Measurements from ENCODE around the gene DDX42. TPM values are rescaled to one million over a fixed set of nuclear protein-coding genes. Genes with fewer than 3 reads are reported as not detected.

DDX42 gene
- total and polyA plus RNA-seq, 2 experiments from 2014 or later: 57.8 to 101 TPM

DNA sequence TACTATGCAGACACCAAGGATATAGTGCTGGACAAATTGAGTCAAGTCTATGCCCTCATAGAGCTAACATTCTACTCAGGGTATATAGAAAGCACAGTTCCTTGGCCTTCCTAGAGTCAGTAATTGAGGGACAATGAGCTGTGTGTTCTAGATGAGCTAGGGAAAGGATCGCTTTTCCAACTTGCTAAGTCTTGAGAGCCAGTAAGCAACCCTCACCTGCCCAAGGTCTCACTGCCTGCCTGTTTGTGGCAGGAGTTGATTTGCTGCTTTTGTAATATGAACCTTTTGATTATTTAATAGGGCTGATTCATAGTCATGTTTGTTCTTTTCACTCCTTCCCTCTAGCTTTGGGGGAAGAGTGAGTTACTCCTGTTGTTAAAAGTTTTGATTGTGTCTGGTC lies 6.5 kb downstream of the DDX42 start (continued):
- TF ChIP-seq CTCF (conservative IDR thresholded peaks at IDR 0.05; ENCODE audit: low read depth in 2 of 2) (no peak), REST (IDR thresholded peaks at IDR 0.05; ENCODE audit: unreplicated experiment) (no peak), EZH2phosphoT487 (IDR thresholded peaks at IDR 0.05; ENCODE audit: unreplicated experiment) (no peak)
- TF ChIP-seq, protein P1, sequence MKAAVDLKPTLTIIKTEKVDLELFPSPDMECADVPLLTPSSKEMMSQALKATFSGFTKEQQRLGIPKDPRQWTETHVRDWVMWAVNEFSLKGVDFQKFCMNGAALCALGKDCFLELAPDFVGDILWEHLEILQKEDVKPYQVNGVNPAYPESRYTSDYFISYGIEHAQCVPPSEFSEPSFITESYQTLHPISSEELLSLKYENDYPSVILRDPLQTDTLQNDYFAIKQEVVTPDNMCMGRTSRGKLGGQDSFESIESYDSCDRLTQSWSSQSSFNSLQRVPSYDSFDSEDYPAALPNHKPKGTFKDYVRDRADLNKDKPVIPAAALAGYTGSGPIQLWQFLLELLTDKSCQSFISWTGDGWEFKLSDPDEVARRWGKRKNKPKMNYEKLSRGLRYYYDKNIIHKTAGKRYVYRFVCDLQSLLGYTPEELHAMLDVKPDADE (IDR thresholded peaks at IDR 0.05): no peak

DNA sequence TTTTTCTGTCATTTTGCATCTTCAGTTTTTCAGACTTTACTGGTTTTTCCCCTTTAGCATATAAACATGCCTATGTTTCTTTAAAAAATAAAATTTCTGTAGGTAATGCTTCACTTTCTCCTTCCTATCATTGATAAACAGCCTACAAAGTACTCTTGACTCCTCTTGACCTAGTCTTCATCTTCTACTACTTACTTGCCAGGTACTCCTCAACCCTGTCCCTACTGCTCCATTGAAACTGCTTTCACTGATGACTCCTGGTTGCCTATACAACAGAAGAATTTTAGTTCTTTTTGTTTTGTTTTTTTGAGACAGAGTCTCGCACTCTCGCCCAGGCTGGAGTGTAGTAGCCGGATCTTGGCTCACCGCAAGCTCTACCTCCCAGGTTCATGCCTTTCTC lies 7.0 kb downstream of the DDX42 start:
- H3K36me3 ChIP-seq (ENCODE audit: insufficient read depth): peaks cover 20% of the 10 kb centered on the region
- H3K27me3 Mint-ChIP-seq (ENCODE audit: insufficient read depth, low read depth, poor library complexity): no peaks in the 10 kb centered on the region
- no peak overlapping the region for H3K4me2 ChIP-seq
- H4K20me1 ChIP-seq (replicated peaks; ENCODE audit: insufficient read depth): peaks cover 90% of the 10 kb centered on the region
- no peaks in the 10 kb centered on the region; the same call in 2 of the 3 replicates for H3K9me3 Mint-ChIP-seq
- peak overlapping the region; percentile 47; the same call in 1 of the 2 replicates for H3K27ac ChIP-seq (ENCODE audit: low read depth)
- DNase-seq (ENCODE audit: low spot score) (no peak), ATAC-seq (no peak)
- no peaks in the 10 kb centered on the region for H3K27me3 ChIP-seq (ENCODE audit: insufficient read depth)
- peaks cover 53% of the 10 kb centered on the region for H3K36me3 Mint-ChIP-seq (ENCODE audit: low read depth)
- no peak overlapping the region for H3K27ac Mint-ChIP-seq
- no peak overlapping the region for H2AFZ ChIP-seq
- H3K4me3 Mint-ChIP-seq: no peak overlapping the region; the same call in 2 of the 3 replicates
- peaks cover 12% of the 10 kb centered on the region; the same call in 2 of the 3 replicates for H3K4me1 Mint-ChIP-seq
- no peaks in the 10 kb centered on the region for H3F3A ChIP-seq (replicated peaks; ENCODE audit: low read depth)
- peaks cover 5% of the 10 kb centered on the region for H3K4me1 ChIP-seq (ENCODE audit: insufficient read depth)
- H3K9me2 ChIP-seq (ENCODE audit: insufficient read depth): no peaks in the 10 kb centered on the region
- peaks cover 100% of the 10 kb centered on the region for H3K79me2 ChIP-seq (replicated peaks; ENCODE audit: insufficient read depth)
- no peak overlapping the region for H3K4me3 ChIP-seq
- no peak for TF ChIP-seq NANOG (IDR thresholded peaks at IDR 0.05; ENCODE audit: borderline replicate concordance)
- no peak for TF ChIP-seq JUNB (IDR thresholded peaks at IDR 0.05; ENCODE audit: unreplicated experiment)
- TF ChIP-seq POLR2AphosphoS5 (IDR thresholded peaks at IDR 0.05; ENCODE audit: low read depth): no peak
- TF ChIP-seq REST (IDR thresholded peaks at IDR 0.05; ENCODE audit: unreplicated experiment): no peak
- TF ChIP-seq ZNF331 (CRISPR knock-in tag; IDR thresholded peaks at IDR 0.05; ENCODE audit: low read depth): no peak
